PC-3 (cell line): ENCODE data around the gene LYPLA2.

Experiments used
- EZH2phosphoT487 ChIP-seq: fragments of 300-600 bp; sonication (generic); IDR thresholded peaks from 2 replicates; pipeline ENCODE4 v1.6.1; 2018; ENCODE audit warnings: mild to moderate bottlenecking, antibody characterized with exemption, low read length, borderline replicate concordance
- TF ChIP-seq, protein P1 (sequence below): fragments of 300-600 bp; sonication (generic); conservative IDR thresholded peaks from 2 replicates; pipeline ENCODE4 v1.5.1; 2017; ENCODE audit warnings: antibody characterized with exemption, low read depth, mild to moderate bottlenecking, low read length

DNA sequence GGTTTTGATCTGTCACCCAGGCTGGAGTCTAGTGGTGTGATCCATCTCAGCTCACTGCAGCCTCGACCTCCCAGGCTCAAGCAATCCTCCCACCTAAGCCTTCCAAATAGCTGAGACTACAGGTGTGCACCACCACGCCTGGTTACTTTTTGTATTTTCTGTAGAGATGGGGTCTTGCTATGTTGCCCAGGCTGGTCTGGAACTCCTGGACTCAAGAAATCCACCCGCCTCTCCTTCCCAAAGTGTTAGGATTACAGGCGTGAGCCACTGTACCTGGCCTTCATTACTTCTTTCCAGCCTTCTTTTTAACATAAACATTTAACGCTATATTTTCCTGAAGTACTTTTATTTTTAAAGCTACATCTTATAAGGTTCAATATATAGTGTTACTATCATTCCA is 52.7 kb downstream of the LYPLA2 start:
- TF ChIP-seq, protein P1, sequence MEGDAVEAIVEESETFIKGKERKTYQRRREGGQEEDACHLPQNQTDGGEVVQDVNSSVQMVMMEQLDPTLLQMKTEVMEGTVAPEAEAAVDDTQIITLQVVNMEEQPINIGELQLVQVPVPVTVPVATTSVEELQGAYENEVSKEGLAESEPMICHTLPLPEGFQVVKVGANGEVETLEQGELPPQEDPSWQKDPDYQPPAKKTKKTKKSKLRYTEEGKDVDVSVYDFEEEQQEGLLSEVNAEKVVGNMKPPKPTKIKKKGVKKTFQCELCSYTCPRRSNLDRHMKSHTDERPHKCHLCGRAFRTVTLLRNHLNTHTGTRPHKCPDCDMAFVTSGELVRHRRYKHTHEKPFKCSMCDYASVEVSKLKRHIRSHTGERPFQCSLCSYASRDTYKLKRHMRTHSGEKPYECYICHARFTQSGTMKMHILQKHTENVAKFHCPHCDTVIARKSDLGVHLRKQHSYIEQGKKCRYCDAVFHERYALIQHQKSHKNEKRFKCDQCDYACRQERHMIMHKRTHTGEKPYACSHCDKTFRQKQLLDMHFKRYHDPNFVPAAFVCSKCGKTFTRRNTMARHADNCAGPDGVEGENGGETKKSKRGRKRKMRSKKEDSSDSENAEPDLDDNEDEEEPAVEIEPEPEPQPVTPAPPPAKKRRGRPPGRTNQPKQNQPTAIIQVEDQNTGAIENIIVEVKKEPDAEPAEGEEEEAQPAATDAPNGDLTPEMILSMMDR = no peak
- TF ChIP-seq EZH2phosphoT487 = no peak
